HG02678 (cell line): ENCODE measurements around the gene FCGR1A.
"Not testable (repeated sequence)": the region's sequence is repeated elsewhere in the genome, so short reads cannot be mapped to it uniquely, and the experiment has no call there.

ENCODE experiments used
- ATAC-seq: cut with Tn5 transposase; IDR thresholded peaks from one replicate; pipeline ENCODE4 v1.9.1; 2021; ENCODE audit warnings: mild to moderate bottlenecking, moderate library complexity; ENCODE audit not compliant: unreplicated experiment

FCGR1A gene

GRCh38 chr1:149782600-149782999, at the start of gene FCGR1A:
Gene FCGR1A (plus strand): TSS chr1:149782694. CDS start chr1:149782744, 50 bp downstream.
- not testable (repeated sequence) for ATAC-seq

- ATAC-seq: not testable (repeated sequence)
These were observed 49.7 kb upstream of the FCGR1A start for GRCh38 chr1:149732781-149733180.

GRCh38 chr1:149734692-149735091, 47.8 kb upstream of the FCGR1A start:
- not testable (repeated sequence) for ATAC-seq

GRCh38 chr1:149740148-149740581, 42.3 kb upstream of the FCGR1A start:
- ATAC-seq: not testable (repeated sequence)

- not testable (repeated sequence) for ATAC-seq
These were observed 41.8 kb upstream of the FCGR1A start for GRCh38 chr1:149740590-149741230.

GRCh38 chr1:149741914-149742313, 40.6 kb upstream of the FCGR1A start:
- not testable (repeated sequence) for ATAC-seq

GRCh38 chr1:149746463-149747356, 35.8 kb upstream of the FCGR1A start:
- ATAC-seq: not testable (repeated sequence)

- ATAC-seq: not testable (repeated sequence)
These were observed 34.9 kb upstream of the FCGR1A start for GRCh38 chr1:149747359-149748143.

GRCh38 chr1:149748144-149748500, 34.4 kb upstream of the FCGR1A start:
- ATAC-seq: not testable (repeated sequence)

GRCh38 chr1:149750562-149750961, 31.9 kb upstream of the FCGR1A start:
- not testable (repeated sequence) for ATAC-seq

- not testable (repeated sequence) for ATAC-seq
These were observed 30.3 kb upstream of the FCGR1A start for GRCh38 chr1:149752186-149752585.

- not testable (repeated sequence) for ATAC-seq
These were observed 29.0 kb upstream of the FCGR1A start for GRCh38 chr1:149753466-149753865.

- not testable (repeated sequence) for ATAC-seq
These were observed 27.2 kb upstream of the FCGR1A start for GRCh38 chr1:149755294-149755693.

GRCh38 chr1:149762294-149762693, 20.2 kb upstream of the FCGR1A start:
- ATAC-seq: not testable (repeated sequence)

GRCh38 chr1:149764087-149764800, 18.2 kb upstream of the FCGR1A start:
- ATAC-seq: not testable (repeated sequence)

GRCh38 chr1:149766241-149766640, 16.3 kb upstream of the FCGR1A start:
- ATAC-seq: not testable (repeated sequence)

- not testable (repeated sequence) for ATAC-seq
These were observed 13.3 kb upstream of the FCGR1A start for GRCh38 chr1:149769216-149769615.

GRCh38 chr1:149770661-149771060, 11.8 kb upstream of the FCGR1A start:
- not testable (repeated sequence) for ATAC-seq

- peak; percentile 83 for ATAC-seq
These were observed 10.7 kb upstream of the FCGR1A start for GRCh38 chr1:149771653-149772425.
